Measurements from ENCODE around the gene KCTD15.

- TF ChIP-seq CTCF (IDR thresholded peaks at IDR 0.05 in 8 of 11, conservative IDR thresholded peaks at IDR 0.05 in 3 of 11) (no peak), POLR2AphosphoS5 (IDR thresholded peaks at IDR 0.05) (no peak)
Observed at GRCh38 chr19:33802801-33803200, 6.1 kb downstream of the KCTD15 start.
